Measurements from ENCODE around the gene ANXA6. TPM values are rescaled to one million over a fixed set of nuclear protein-coding genes. Genes with fewer than 3 reads are reported as not detected.
A peak's percentile ranks its signal among the peaks of the same experiment; 100 is the strongest.

Gene ANXA6
- total RNA-seq, 1 experiment from 2014 or later = 277 TPM

GRCh38 chr5:151139646-151140045 lies 17.9 kb downstream of the ANXA6 start:
- Histone ChIP-seq H4K20me1 (ENCODE audit: insufficient read depth, low read depth, low read length) (no peaks in the 10 kb centered on the region), H2AFZ (ENCODE audit: low read length) (no peak overlapping the region), H3K4me2 (ENCODE audit: low read depth, low read length, poor library complexity, severe bottlenecking) (no peak overlapping the region), H3K4me1 (ENCODE audit: low read length) (peaks cover 84% of the 10 kb centered on the region), H3K27me3 (ENCODE audit: low read length) (no peaks in the 10 kb centered on the region), H3K9ac (ENCODE audit: low read length) (no peak overlapping the region), H3K79me2 (ENCODE audit: low read length) (peaks cover 40% of the 10 kb centered on the region), H3K36me3 (ENCODE audit: insufficient read depth, low read length) (peaks cover 34% of the 10 kb centered on the region; the same call in 1 of the 2 replicates), H3K9me2 (replicated peaks; ENCODE audit: insufficient read depth, low read length) (no peaks in the 10 kb centered on the region), H3K27ac (ENCODE audit: low read length) (peak overlapping the region; percentile 89), H3K9me3 (ENCODE audit: low read length) (no peaks in the 10 kb centered on the region), H3K4me3 (ENCODE audit: low read length) (no peak overlapping the region)
- no peak for DNase-seq

GRCh38 chr5:151139015-151139414 lies 18.6 kb downstream of the ANXA6 start:
- no peak for DNase-seq
- H3K4me3 ChIP-seq (ENCODE audit: low read length) = no peak overlapping the region
- H2AFZ ChIP-seq (ENCODE audit: low read length) = no peak overlapping the region
- H3K4me1 ChIP-seq (ENCODE audit: low read length) = peaks cover 84% of the 10 kb centered on the region
- H3K9me2 ChIP-seq (replicated peaks; ENCODE audit: insufficient read depth, low read length) = no peaks in the 10 kb centered on the region
- H3K9me3 ChIP-seq (ENCODE audit: low read length) = no peaks in the 10 kb centered on the region
- no peak overlapping the region for H3K4me2 ChIP-seq (ENCODE audit: low read depth, low read length, poor library complexity, severe bottlenecking)
- no peak overlapping the region for H3K9ac ChIP-seq (ENCODE audit: low read length)
- H4K20me1 ChIP-seq (ENCODE audit: insufficient read depth, low read depth, low read length) = no peaks in the 10 kb centered on the region
- peaks cover 34% of the 10 kb centered on the region; the same call in 1 of the 2 replicates for H3K36me3 ChIP-seq (ENCODE audit: insufficient read depth, low read length)
- peaks cover 34% of the 10 kb centered on the region for H3K79me2 ChIP-seq (ENCODE audit: low read length)
- H3K27ac ChIP-seq (ENCODE audit: low read length) = no peak overlapping the region
- H3K27me3 ChIP-seq (ENCODE audit: low read length) = no peaks in the 10 kb centered on the region

GRCh38 chr5:151138114-151138513 lies 19.5 kb downstream of the ANXA6 start:
- no peaks in the 10 kb centered on the region for H4K20me1 ChIP-seq (ENCODE audit: insufficient read depth, low read depth, low read length)
- H3K4me3 ChIP-seq (ENCODE audit: low read length) = no peak overlapping the region
- H3K4me1 ChIP-seq (ENCODE audit: low read length) = peaks cover 84% of the 10 kb centered on the region
- no peak for DNase-seq
- H3K27me3 ChIP-seq (ENCODE audit: low read length) = no peaks in the 10 kb centered on the region
- H3K27ac ChIP-seq (ENCODE audit: low read length) = peak overlapping the region; percentile 38
- no peak overlapping the region for H2AFZ ChIP-seq (ENCODE audit: low read length)
- H3K79me2 ChIP-seq (ENCODE audit: low read length) = peaks cover 25% of the 10 kb centered on the region
- no peak overlapping the region for H3K9ac ChIP-seq (ENCODE audit: low read length)
- H3K36me3 ChIP-seq (ENCODE audit: insufficient read depth, low read length) = peaks cover 38% of the 10 kb centered on the region; the same call in 1 of the 2 replicates
- H3K9me3 ChIP-seq (ENCODE audit: low read length) = no peaks in the 10 kb centered on the region
- no peak overlapping the region for H3K4me2 ChIP-seq (ENCODE audit: low read depth, low read length, poor library complexity, severe bottlenecking)
- H3K9me2 ChIP-seq (replicated peaks; ENCODE audit: insufficient read depth, low read length) = no peaks in the 10 kb centered on the region

- Histone ChIP-seq H4K20me1 (ENCODE audit: insufficient read depth, low read depth, low read length) (no peaks in the 10 kb centered on the region), H3K4me3 (ENCODE audit: low read length) (no peak overlapping the region), H3K27ac (ENCODE audit: low read length) (peak overlapping the region; percentile 95), H3K9ac (ENCODE audit: low read length) (no peak overlapping the region), H3K36me3 (ENCODE audit: insufficient read depth, low read length) (peaks cover 44% of the 10 kb centered on the region), H3K4me1 (ENCODE audit: low read length) (peaks cover 84% of the 10 kb centered on the region), H3K9me2 (replicated peaks; ENCODE audit: insufficient read depth, low read length) (no peaks in the 10 kb centered on the region), H3K4me2 (ENCODE audit: low read depth, low read length, poor library complexity, severe bottlenecking) (no peak overlapping the region), H3K79me2 (ENCODE audit: low read length) (peaks cover 18% of the 10 kb centered on the region), H3K9me3 (ENCODE audit: low read length) (no peaks in the 10 kb centered on the region), H3K27me3 (ENCODE audit: low read length) (no peaks in the 10 kb centered on the region), H2AFZ (ENCODE audit: low read length) (no peak overlapping the region)
- DNase-seq = no peak
These were observed 20.3 kb downstream of the ANXA6 start for GRCh38 chr5:151137067-151137825.

- Histone ChIP-seq H3K36me3 (ENCODE audit: insufficient read depth, low read length) (peaks cover 72% of the 10 kb centered on the region), H3K27ac (ENCODE audit: low read length) (peak overlapping the region; percentile 95), H3K4me1 (ENCODE audit: low read length) (peaks cover 88% of the 10 kb centered on the region), H3K9me2 (replicated peaks; ENCODE audit: insufficient read depth, low read length) (no peaks in the 10 kb centered on the region), H3K27me3 (ENCODE audit: low read length) (no peaks in the 10 kb centered on the region), H3K4me3 (ENCODE audit: low read length) (peak overlapping the region; percentile 42), H2AFZ (ENCODE audit: low read length) (no peak overlapping the region), H3K4me2 (ENCODE audit: low read depth, low read length, poor library complexity, severe bottlenecking) (peak overlapping the region; percentile 60), H3K9ac (ENCODE audit: low read length) (peak overlapping the region; percentile 55), H4K20me1 (ENCODE audit: insufficient read depth, low read depth, low read length) (no peaks in the 10 kb centered on the region), H3K79me2 (ENCODE audit: low read length) (peaks cover 3% of the 10 kb centered on the region; the same call in 1 of the 2 replicates), H3K9me3 (ENCODE audit: low read length) (no peaks in the 10 kb centered on the region)
- DNase-seq = peak; percentile 67
These were observed 23.4 kb downstream of the ANXA6 start for GRCh38 chr5:151134228-151134627.

- peak overlapping the region; percentile 60 for H3K4me2 ChIP-seq (ENCODE audit: low read depth, low read length, poor library complexity, severe bottlenecking)
- no peaks in the 10 kb centered on the region for H3K9me2 ChIP-seq (replicated peaks; ENCODE audit: insufficient read depth, low read length)
- no peak overlapping the region for H2AFZ ChIP-seq (ENCODE audit: low read length)
- no peaks in the 10 kb centered on the region for H4K20me1 ChIP-seq (ENCODE audit: insufficient read depth, low read depth, low read length)
- peaks cover 90% of the 10 kb centered on the region for H3K4me1 ChIP-seq (ENCODE audit: low read length)
- H3K4me3 ChIP-seq (ENCODE audit: low read length) = peak overlapping the region; percentile 42
- no peaks in the 10 kb centered on the region for H3K9me3 ChIP-seq (ENCODE audit: low read length)
- H3K27ac ChIP-seq (ENCODE audit: low read length) = peak overlapping the region; percentile 95
- peaks cover 74% of the 10 kb centered on the region for H3K36me3 ChIP-seq (ENCODE audit: insufficient read depth, low read length)
- peak; percentile 88 for DNase-seq
- H3K9ac ChIP-seq (ENCODE audit: low read length) = peak overlapping the region; percentile 55
- H3K27me3 ChIP-seq (ENCODE audit: low read length) = no peaks in the 10 kb centered on the region
- H3K79me2 ChIP-seq (ENCODE audit: low read length) = peaks cover 3% of the 10 kb centered on the region; the same call in 1 of the 2 replicates
These were observed 24.6 kb downstream of the ANXA6 start for GRCh38 chr5:151132963-151133362.

GRCh38 chr5:151130922-151131891 lies 26.4 kb downstream of the ANXA6 start:
- H3K79me2 ChIP-seq (ENCODE audit: low read length) = peaks cover 3% of the 10 kb centered on the region; the same call in 1 of the 2 replicates
- H4K20me1 ChIP-seq (ENCODE audit: insufficient read depth, low read depth, low read length) = no peaks in the 10 kb centered on the region

More at GRCh38 chr5:151130922-151131891, 26.4 kb downstream of the ANXA6 start:
- Histone ChIP-seq H3K36me3 (ENCODE audit: insufficient read depth, low read length) (peaks cover 76% of the 10 kb centered on the region), H3K4me3 (ENCODE audit: low read length) (no peak overlapping the region), H3K4me2 (ENCODE audit: low read depth, low read length, poor library complexity, severe bottlenecking) (no peak overlapping the region), H2AFZ (ENCODE audit: low read length) (no peak overlapping the region), H3K4me1 (ENCODE audit: low read length) (peaks cover 90% of the 10 kb centered on the region), H3K9me3 (ENCODE audit: low read length) (no peaks in the 10 kb centered on the region), H3K9ac (ENCODE audit: low read length) (peak overlapping the region; percentile 55; the same call in 1 of the 2 replicates), H3K9me2 (replicated peaks; ENCODE audit: insufficient read depth, low read length) (no peaks in the 10 kb centered on the region), H3K27ac (ENCODE audit: low read length) (peak overlapping the region; percentile 95), H3K27me3 (ENCODE audit: low read length) (no peaks in the 10 kb centered on the region)
- DNase-seq = no peak
